WTC11 (cell line): ENCODE measurements around the gene COX7A2. TPM values are rescaled to one million over a fixed set of nuclear protein-coding genes. Genes with fewer than 3 reads are reported as not detected.

Experiments
- CTCF ChIP-seq: fragments of 200-600 bp; IDR thresholded peaks from 2 replicates; pipeline ENCODE4 v1.8.0; 2022; ENCODE audit warnings: antibody characterized with exemption
- E2F1 ChIP-seq: sonication (generic); formaldehyde crosslinking; IDR thresholded peaks from 2 replicates; pipeline ENCODE4 v1.8.0; 2022; ENCODE audit warnings: mild to moderate bottlenecking, missing genetic modification reagents
- ELF4 ChIP-seq: sonication (generic); formaldehyde crosslinking; IDR thresholded peaks from 2 replicates; pipeline ENCODE4 v1.8.1; 2022; ENCODE audit warnings: low read depth, mild to moderate bottlenecking, moderate library complexity, missing genetic modification reagents
- ETV6 ChIP-seq: sonication (generic); formaldehyde crosslinking; IDR thresholded peaks from 2 replicates; pipeline ENCODE4 v1.8.1; 2022; ENCODE audit warnings: mild to moderate bottlenecking, missing genetic modification reagents
- GTF2I ChIP-seq: fragments of 250-450 bp; sonication (Bioruptor Pico); conservative IDR thresholded peaks from 2 replicates; pipeline ENCODE4 v1.4.0; 2021; ENCODE audit warnings: mild to moderate bottlenecking
- HMGA2 ChIP-seq: fragments of 250-450 bp; sonication (Bioruptor Pico); IDR thresholded peaks from 2 replicates; pipeline ENCODE4 v1.4.0; 2021; ENCODE audit warnings: mild to moderate bottlenecking, moderate library complexity
- IRF1 ChIP-seq: sonication (generic); formaldehyde crosslinking; IDR thresholded peaks from 2 replicates; pipeline ENCODE4 v1.8.0; 2023; ENCODE audit warnings: missing genetic modification reagents
- NR2C2 ChIP-seq: sonication (generic); formaldehyde crosslinking; IDR thresholded peaks from 2 replicates; pipeline ENCODE4 v1.8.0; 2022; ENCODE audit warnings: mild to moderate bottlenecking, missing genetic modification reagents
- RELA ChIP-seq: sonication (generic); formaldehyde crosslinking; IDR thresholded peaks from 2 replicates; pipeline ENCODE4 v1.8.1; 2022; ENCODE audit warnings: missing genetic modification reagents, mild to moderate bottlenecking, borderline replicate concordance
- RORB ChIP-seq: fragments of 250-450 bp; sonication (Bioruptor Pico); IDR thresholded peaks from 2 replicates; pipeline ENCODE4 v1.9.0; 2021; ENCODE audit warnings: mild to moderate bottlenecking
- SMAD4 ChIP-seq: sonication (generic); formaldehyde crosslinking; IDR thresholded peaks from 2 replicates; pipeline ENCODE4 v1.8.0; 2022; ENCODE audit warnings: mild to moderate bottlenecking, missing genetic modification reagents
- TEAD1 ChIP-seq: sonication (generic); formaldehyde crosslinking; IDR thresholded peaks from 2 replicates; pipeline ENCODE4 v1.8.0; 2022; ENCODE audit warnings: mild to moderate bottlenecking, missing genetic modification reagents
- TP53 ChIP-seq: sonication (generic); formaldehyde crosslinking; IDR thresholded peaks from 2 replicates; pipeline ENCODE4 v1.8.1; 2023; ENCODE audit warnings: mild to moderate bottlenecking, missing genetic modification reagents
- ZNF232 ChIP-seq: sonication (generic); formaldehyde crosslinking; IDR thresholded peaks from 2 replicates; pipeline ENCODE4 v1.8.0; 2022; ENCODE audit warnings: mild to moderate bottlenecking, missing genetic modification reagents
- ZNF281 ChIP-seq: sonication (generic); formaldehyde crosslinking; IDR thresholded peaks from 2 replicates; pipeline ENCODE4 v1.8.0; 2023; ENCODE audit warnings: mild to moderate bottlenecking, missing genetic modification reagents
- ZNF396 ChIP-seq: fragments of 250-450 bp; sonication (Bioruptor Pico); IDR thresholded peaks from 2 replicates; pipeline ENCODE4 v1.8.0; 2021; ENCODE audit warnings: mild to moderate bottlenecking, moderate library complexity, borderline replicate concordance
- ZNF416 ChIP-seq: fragments of 250-450 bp; sonication (Bioruptor Pico); IDR thresholded peaks from 2 replicates; pipeline ENCODE4 v1.9.0; 2021; ENCODE audit warnings: mild to moderate bottlenecking, inconsistent platforms
- ZNF423 ChIP-seq: fragments of 250-450 bp; sonication (Bioruptor Pico); IDR thresholded peaks from 2 replicates; pipeline ENCODE4 v2.1.2; 2022; ENCODE audit warnings: mild to moderate bottlenecking, moderate library complexity
- ZNF532 ChIP-seq: fragments of 250-450 bp; sonication (Bioruptor Pico); IDR thresholded peaks from 2 replicates; pipeline ENCODE4 v1.9.0; 2021; ENCODE audit warnings: mild to moderate bottlenecking, borderline replicate concordance
- total RNA-seq: library from RNA; stranded (reverse); gene quantifications from 3 replicates; pipeline ENCODE4 v1.2.3, GENCODE V29; 2021
- TF ChIP-seq, protein P1 (sequence below): sonication (generic); formaldehyde crosslinking; IDR thresholded peaks from 2 replicates; pipeline ENCODE4 v1.8.1; 2022; ENCODE audit warnings: low read depth, missing genetic modification reagents, borderline replicate concordance
- TF ChIP-seq, protein P2 (sequence below): sonication (generic); formaldehyde crosslinking; IDR thresholded peaks from 2 replicates; pipeline ENCODE4 v1.8.0; 2022; ENCODE audit warnings: missing genetic modification reagents
- TF ChIP-seq, protein P3 (sequence below): sonication (generic); formaldehyde crosslinking; IDR thresholded peaks from 2 replicates; pipeline ENCODE4 v1.8.0; 2022; ENCODE audit warnings: mild to moderate bottlenecking, missing genetic modification reagents

The COX7A2 gene
- total RNA-seq, 1 experiment from 2014 or later = 472 TPM

- TF ChIP-seq, protein P1, sequence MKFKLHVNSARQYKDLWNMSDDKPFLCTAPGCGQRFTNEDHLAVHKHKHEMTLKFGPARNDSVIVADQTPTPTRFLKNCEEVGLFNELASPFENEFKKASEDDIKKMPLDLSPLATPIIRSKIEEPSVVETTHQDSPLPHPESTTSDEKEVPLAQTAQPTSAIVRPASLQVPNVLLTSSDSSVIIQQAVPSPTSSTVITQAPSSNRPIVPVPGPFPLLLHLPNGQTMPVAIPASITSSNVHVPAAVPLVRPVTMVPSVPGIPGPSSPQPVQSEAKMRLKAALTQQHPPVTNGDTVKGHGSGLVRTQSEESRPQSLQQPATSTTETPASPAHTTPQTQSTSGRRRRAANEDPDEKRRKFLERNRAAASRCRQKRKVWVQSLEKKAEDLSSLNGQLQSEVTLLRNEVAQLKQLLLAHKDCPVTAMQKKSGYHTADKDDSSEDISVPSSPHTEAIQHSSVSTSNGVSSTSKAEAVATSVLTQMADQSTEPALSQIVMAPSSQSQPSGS (CRISPR knock-in tag) = no peak
- TF ChIP-seq ZNF423 (CRISPR knock-in tag) (no peak), ELF4 (CRISPR knock-in tag) (no peak), ZNF232 (CRISPR knock-in tag) (peak; percentile 67), ZNF396 (CRISPR knock-in tag) (no peak), RELA (no peak), ETV6 (CRISPR knock-in tag) (peak; percentile 87), GTF2I (no peak), TEAD1 (no peak), SMAD4 (CRISPR knock-in tag) (no peak), CTCF (no peak), NR2C2 (CRISPR knock-in tag) (no peak), TP53 (no peak), HMGA2 (CRISPR knock-in tag) (no peak), RORB (CRISPR knock-in tag) (no peak), E2F1 (no peak), ZNF281 (CRISPR knock-in tag) (no peak), IRF1 (CRISPR knock-in tag) (no peak), ZNF416 (no peak), ZNF532 (CRISPR knock-in tag) (no peak)
- TF ChIP-seq, protein P2, sequence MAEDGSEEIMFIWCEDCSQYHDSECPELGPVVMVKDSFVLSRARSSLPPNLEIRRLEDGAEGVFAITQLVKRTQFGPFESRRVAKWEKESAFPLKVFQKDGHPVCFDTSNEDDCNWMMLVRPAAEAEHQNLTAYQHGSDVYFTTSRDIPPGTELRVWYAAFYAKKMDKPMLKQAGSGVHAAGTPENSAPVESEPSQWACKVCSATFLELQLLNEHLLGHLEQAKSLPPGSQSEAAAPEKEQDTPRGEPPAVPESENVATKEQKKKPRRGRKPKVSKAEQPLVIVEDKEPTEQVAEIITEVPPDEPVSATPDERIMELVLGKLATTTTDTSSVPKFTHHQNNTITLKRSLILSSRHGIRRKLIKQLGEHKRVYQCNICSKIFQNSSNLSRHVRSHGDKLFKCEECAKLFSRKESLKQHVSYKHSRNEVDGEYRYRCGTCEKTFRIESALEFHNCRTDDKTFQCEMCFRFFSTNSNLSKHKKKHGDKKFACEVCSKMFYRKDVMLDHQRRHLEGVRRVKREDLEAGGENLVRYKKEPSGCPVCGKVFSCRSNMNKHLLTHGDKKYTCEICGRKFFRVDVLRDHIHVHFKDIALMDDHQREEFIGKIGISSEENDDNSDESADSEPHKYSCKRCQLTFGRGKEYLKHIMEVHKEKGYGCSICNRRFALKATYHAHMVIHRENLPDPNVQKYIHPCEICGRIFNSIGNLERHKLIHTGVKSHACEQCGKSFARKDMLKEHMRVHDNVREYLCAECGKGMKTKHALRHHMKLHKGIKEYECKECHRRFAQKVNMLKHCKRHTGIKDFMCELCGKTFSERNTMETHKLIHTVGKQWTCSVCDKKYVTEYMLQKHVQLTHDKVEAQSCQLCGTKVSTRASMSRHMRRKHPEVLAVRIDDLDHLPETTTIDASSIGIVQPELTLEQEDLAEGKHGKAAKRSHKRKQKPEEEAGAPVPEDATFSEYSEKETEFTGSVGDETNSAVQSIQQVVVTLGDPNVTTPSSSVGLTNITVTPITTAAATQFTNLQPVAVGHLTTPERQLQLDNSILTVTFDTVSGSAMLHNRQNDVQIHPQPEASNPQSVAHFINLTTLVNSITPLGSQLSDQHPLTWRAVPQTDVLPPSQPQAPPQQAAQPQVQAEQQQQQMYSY = peak; percentile 65
- TF ChIP-seq, protein P3, sequence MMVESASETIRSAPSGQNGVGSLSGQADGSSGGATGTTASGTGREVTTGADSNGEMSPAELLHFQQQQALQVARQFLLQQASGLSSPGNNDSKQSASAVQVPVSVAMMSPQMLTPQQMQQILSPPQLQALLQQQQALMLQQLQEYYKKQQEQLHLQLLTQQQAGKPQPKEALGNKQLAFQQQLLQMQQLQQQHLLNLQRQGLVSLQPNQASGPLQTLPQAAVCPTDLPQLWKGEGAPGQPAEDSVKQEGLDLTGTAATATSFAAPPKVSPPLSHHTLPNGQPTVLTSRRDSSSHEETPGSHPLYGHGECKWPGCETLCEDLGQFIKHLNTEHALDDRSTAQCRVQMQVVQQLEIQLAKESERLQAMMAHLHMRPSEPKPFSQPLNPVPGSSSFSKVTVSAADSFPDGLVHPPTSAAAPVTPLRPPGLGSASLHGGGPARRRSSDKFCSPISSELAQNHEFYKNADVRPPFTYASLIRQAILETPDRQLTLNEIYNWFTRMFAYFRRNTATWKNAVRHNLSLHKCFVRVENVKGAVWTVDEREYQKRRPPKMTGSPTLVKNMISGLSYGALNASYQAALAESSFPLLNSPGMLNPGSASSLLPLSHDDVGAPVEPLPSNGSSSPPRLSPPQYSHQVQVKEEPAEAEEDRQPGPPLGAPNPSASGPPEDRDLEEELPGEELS (CRISPR knock-in tag) = no peak
These were observed 41.2 kb upstream of the COX7A2 start, which contains the start of gene TMEM30A (continued) for GRCh38 chr6:75284632-75285282.
